ACHN (cell line): ENCODE data around the gene KCNK15.
A peak's percentile ranks its signal among the peaks of the same experiment; 100 is the strongest.

Source experiments
- DNase-seq: peaks from one replicate; pipeline ENCODE4 v3.0.0-alpha.2; 2015
- in situ Hi-C: cut with HindIII; loops from 2 replicates; pipeline ENCODE4 v1.10.0; 2017; ENCODE audit warnings: low sequenced_read_pairs, low pct_ligation_motif_present, low pct_unique_long_range_greater_than_20kb

KCNK15 gene

DNA sequence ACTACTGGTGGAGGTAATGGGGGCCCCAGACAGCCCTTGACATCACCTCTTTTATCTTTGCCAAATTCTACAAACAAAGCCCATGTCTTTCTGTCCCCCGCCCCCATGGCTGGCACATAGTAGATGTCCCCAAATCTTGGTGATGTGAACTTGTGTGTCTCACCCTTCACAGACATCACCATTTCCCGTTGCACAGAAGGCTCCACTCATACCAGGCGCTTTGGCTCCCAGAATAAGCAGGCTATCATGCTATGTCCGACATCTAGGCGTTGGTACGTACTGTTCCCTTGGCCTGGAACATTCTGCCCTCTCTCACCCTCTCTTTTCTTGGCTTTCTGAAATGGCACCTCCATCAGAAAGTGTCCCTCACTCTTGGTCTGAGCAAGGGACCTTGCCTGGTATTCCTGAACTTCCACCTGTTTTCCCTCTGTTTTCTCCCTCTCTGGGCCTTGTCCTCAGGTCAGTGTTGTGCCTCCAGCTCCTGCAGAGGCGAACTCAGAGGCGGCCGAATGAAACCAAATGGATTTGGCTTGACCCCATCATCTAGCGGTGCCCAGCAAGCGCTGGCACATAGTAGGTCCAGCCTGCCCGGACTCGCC, 31.5 kb upstream of the KCNK15 start:
- no peak for DNase-seq
- in situ Hi-C loops = no loop called here

DNA sequence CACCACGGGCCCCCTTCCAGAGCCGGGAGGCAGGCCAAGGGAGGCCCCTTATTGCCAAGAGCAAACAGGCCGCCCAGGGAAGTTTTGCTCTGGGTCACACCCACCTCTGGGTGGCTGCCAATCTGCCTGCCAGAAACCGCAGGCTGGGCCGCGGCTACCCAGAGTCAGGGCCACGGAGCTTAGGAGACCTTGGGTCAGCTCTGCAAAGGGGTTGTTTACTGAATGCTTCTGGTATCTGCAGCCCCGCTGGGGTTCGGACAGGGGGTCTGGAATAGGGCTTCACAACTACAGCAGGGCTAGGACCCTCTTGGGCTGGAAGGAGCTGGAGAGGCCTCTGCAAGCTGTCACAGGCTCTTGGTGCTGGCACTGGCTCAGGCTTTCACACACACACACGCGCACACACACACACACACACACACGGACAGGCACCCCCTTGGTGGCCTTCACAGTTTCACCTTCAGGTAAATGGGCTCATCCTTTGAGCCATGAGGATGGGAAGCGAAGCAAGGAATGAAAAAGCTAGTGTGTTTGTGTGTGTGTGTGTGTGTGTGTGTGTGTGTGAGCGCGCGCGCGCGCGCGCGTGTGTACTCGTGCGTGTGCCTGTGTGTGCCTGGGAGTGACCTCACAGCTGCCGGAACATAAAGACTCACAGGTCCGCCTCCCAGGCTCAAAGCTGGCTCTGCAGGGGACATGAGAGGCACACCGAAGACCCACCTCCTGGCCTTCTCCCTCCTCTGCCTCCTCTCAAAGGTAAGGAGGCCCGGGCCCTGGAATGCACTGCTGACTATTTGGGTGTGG, 30.8 kb upstream of the KCNK15 start, which contains the start of gene CCN5:
CCN5 (plus strand) TSS at position 669 of the 798 bp plus-strand sequence; CDS start at position 691, 22 bp downstream.
- in situ Hi-C loops = no loop called here
- peak; percentile 82 for DNase-seq

- in situ Hi-C loops = no loop called here
- DNase-seq = no peak
Observed at GRCh38 chr20:44715499-44716308, 30.0 kb upstream of the KCNK15 start.

- in situ Hi-C loops = no loop called here
- DNase-seq = no peak
Observed at GRCh38 chr20:44716309-44717106, 29.2 kb upstream of the KCNK15 start.

GRCh38 chr20:44717986-44718385, 27.7 kb upstream of the KCNK15 start:
- DNase-seq = no peak
- in situ Hi-C loops = no loop called here

DNA sequence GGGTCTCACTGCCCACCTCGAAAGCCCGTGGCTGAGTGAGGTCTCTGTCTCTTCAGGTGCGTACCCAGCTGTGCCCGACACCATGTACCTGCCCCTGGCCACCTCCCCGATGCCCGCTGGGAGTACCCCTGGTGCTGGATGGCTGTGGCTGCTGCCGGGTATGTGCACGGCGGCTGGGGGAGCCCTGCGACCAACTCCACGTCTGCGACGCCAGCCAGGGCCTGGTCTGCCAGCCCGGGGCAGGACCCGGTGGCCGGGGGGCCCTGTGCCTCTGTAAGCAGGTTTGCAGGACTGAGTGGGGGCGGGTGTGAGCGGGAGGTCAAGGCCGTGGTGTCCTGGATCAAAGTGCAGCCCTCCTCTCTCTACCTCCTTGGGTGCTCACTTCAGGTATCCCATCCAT, 25.8 kb upstream of the KCNK15 start:
- no peak for DNase-seq
- in situ Hi-C loops = no loop called here

- peak; percentile 96 for DNase-seq
- in situ Hi-C loops = no loop called here
Observed at GRCh38 chr20:44720621-44720996, 25.1 kb upstream of the KCNK15 start.

- peak; percentile 88 for DNase-seq
- in situ Hi-C loops = no loop called here
Observed at GRCh38 chr20:44720997-44721784, 24.5 kb upstream of the KCNK15 start.

DNA sequence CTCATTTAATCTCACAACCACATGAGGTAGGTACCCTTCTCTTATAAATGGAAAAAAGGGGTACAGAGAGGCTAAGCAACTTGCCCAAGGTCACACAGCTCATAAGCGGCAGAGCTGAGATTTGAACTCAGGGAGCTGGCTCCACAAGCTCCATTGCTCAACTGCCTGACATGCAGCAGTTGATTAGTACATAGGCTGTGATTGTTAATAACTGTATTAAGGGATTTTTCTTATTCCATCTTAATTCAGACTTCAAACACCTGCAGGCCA, 23.9 kb upstream of the KCNK15 start:
- in situ Hi-C loops = no loop called here
- DNase-seq = no peak

DNA sequence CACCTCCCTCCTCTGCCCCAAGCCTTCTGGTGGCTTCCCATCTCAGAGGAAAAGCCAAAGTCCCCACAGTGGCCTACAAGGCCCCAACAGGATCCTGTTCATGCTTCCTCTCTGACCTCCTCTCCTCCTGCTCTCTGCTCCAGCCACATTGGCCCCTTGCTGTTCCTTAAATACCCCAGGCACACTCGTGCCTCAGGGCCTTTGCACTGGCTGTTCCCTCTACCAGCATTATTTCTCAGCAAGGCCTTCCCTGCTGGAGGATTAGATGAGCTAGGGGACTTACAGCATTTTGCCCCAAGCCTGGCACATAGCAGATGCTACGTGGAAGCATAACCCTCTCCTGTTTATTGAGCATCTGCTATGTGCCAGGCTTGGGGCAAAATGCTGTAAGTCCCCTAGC, 22.7 kb upstream of the KCNK15 start:
- no peak for DNase-seq
- in situ Hi-C loops = no loop called here

DNA sequence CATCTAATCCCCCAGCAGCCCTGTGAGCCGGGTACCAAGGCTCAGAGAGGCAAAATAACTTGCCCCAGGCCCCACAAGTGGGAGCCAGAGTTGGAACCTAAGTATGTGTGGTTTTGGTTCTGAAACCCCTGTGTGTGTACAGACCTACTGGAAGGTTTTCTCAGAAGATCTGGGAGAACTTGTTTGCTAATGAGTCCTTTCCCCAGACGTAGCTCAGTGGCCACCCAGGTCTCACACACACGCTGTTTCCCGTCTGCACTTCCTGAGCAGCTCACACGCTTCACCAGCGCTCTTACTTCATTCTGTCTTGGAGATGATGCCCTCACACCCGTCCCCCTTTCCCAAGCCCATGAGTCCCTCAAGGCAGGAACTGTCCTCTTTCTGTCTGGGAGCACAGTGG, 22.3 kb upstream of the KCNK15 start:
- in situ Hi-C loops = no loop called here
- DNase-seq = no peak

GRCh38 chr20:44723798-44724362, 21.8 kb upstream of the KCNK15 start:
- in situ Hi-C loops = no loop called here
- no peak for DNase-seq

DNA sequence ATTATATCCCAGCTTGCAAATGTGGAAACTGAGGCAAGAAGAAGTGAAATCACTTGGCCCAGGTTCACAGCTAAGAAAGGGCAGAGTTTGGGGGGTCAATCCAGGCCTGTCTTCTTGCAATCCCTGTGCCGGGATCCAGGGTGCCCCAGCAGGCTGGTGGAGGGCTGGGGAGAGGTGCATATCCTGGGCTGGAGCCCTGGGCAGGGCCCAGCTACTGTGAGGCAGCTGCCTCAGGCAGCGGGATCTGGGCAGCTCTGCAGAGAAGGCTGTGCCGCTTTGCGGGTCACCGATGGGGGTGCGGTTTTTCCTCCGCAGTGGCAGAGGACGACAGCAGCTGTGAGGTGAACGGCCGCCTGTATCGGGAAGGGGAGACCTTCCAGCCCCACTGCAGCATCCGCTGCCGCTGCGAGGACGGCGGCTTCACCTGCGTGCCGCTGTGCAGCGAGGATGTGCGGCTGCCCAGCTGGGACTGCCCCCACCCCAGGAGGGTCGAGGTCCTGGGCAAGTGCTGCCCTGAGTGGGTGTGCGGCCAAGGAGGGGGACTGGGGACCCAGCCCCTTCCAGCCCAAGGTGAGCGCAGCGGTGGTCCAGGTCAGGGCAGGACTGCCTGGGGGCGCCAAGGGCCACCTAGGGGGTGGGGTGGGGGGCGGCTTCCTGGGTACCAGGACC, 21.1 kb upstream of the KCNK15 start:
- DNase-seq = no peak
- in situ Hi-C loops = no loop called here

DNA sequence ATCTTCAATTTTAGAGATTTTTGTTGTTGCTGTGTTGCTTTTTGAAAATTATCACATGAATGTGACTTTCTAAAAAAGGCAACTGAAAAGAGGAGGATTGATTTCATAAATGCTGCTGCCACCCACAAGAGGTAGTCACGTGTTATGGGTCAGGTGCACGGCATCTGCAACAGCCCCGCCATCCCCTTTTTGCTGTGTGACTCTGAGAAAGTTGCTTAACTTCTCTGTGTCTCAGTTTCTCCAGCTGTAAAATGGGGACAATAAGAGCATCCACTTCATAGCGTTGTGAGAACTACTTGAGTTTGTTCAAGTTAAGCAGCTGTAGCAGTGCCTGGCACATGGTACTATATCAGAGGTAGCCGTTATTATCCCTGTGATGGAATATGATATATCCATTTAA, 19.8 kb upstream of the KCNK15 start:
- in situ Hi-C loops = no loop called here
- no peak for DNase-seq

GRCh38 chr20:44727039-44727438, 18.6 kb upstream of the KCNK15 start:
- in situ Hi-C loops = no loop called here
- no peak for DNase-seq

DNA sequence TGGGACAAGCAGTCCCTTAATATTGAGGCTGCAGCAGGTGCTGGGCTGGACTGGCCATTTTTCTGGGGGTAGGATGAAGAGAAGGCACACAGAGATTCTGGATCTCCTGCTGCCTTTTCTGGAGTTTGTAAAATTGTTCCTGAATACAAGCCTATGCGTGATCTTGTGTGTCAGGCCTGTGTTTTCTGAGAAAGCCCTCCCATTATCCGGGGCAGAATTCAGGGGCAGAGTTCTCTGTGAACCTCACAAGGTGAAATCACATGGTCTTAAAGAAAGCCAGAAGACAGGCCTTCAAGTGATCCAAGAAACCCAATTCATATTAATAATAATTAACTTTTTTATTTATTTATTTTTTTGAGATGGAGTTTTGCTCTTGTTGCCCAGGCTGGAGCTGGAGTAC, 18.0 kb upstream of the KCNK15 start:
- in situ Hi-C loops = no loop called here
- peak; percentile 26 for DNase-seq

- DNase-seq = peak; percentile 94
Observed at GRCh38 chr20:44728801-44729443, 16.7 kb upstream of the KCNK15 start.

More at GRCh38 chr20:44728801-44729443, 16.7 kb upstream of the KCNK15 start:
- in situ Hi-C loops = no loop called here
